Parathyroid adenoma (tissue), 2 donors: ENCODE data around the gene SH3BGR.

Experiments
- H2AFZ ChIP-seq: fragments of 300-600 bp; sonication (generic); one replicate; pipeline ENCODE4 v1.7.0; 2017; ENCODE audit warnings: antibody characterized with exemption, mild to moderate bottlenecking
- H3K27ac ChIP-seq: fragments of 300-600 bp; sonication (generic); one replicate; pipeline ENCODE4 v1.7.0; 2017
- H3K27me3 ChIP-seq: fragments of 300-600 bp; sonication (generic); one replicate; pipeline ENCODE4 v1.7.0; 2017; ENCODE audit warnings: low read length; ENCODE audit not compliant: control insufficient read depth, insufficient read depth
- H3K36me3 ChIP-seq: fragments of 300-600 bp; sonication (generic); one replicate; pipeline ENCODE4 v1.7.0; 2017; ENCODE audit warnings: low read length; ENCODE audit not compliant: control insufficient read depth, insufficient read depth
- H3K4me1 ChIP-seq: fragments of 300-600 bp; sonication (generic); one replicate; pipeline ENCODE4 v1.7.0; 2017; ENCODE audit warnings: control low read depth
- H3K4me2 ChIP-seq: fragments of 300-600 bp; sonication (generic); one replicate; pipeline ENCODE4 v1.7.0; 2017; ENCODE audit warnings: low read length
- H3K4me3 ChIP-seq: fragments of 300-600 bp; sonication (generic); one replicate; pipeline ENCODE4 v1.7.0; 2017; ENCODE audit warnings: low read depth, low read length
- H3K79me2 ChIP-seq: fragments of 300-600 bp; sonication (generic); one replicate; pipeline ENCODE4 v1.7.0; 2017; ENCODE audit warnings: control low read depth
- H3K9ac ChIP-seq: fragments of 300-600 bp; sonication (generic); one replicate; pipeline ENCODE4 v1.7.0; 2017; ENCODE audit warnings: mild to moderate bottlenecking
- H3K9me3 ChIP-seq: fragments of 300-600 bp; sonication (generic); one replicate; pipeline ENCODE4 v1.7.0; 2017; ENCODE audit warnings: low read length; ENCODE audit not compliant: control insufficient read depth
- TF ChIP-seq, protein P1 (sequence below): fragments of 300-600 bp; sonication (generic); IDR thresholded peaks from one replicate; pipeline ENCODE4 v1.7.0; 2017; ENCODE audit warnings: antibody characterized with exemption, mild to moderate bottlenecking
- donor health status: primary hyperparathyroidism.

The SH3BGR gene

DNA sequence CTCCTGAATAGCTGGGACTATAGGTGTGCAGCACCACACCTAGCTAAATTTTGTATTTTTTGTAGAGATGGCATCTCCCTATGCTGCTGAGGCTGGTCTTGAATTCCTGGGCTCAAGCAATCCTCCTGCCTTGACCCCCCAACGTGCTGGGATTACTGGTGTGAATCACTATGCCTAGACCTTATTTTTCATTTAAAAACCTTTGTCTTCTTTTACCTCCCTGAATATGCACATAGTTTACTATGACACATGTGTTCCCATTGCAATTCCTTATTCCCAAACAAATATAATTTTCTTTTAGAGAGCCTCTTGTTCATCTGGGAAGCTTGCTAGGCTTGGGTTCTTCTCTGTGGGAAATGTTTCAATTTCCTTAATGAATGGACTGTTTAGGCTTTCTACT lies 16.8 kb downstream of the SH3BGR start:
- Histone ChIP-seq H3K4me2 (no peak overlapping the region), H3K4me1 (no peaks in the 10 kb centered on the region), H3K4me3 (no peak overlapping the region), H3K27me3 (no peaks in the 10 kb centered on the region), H2AFZ (no peak overlapping the region), H3K79me2 (no peaks in the 10 kb centered on the region), H3K9me3 (no peaks in the 10 kb centered on the region), H3K36me3 (no peaks in the 10 kb centered on the region), H3K27ac (no peak overlapping the region), H3K9ac (no peak overlapping the region)
- TF ChIP-seq, protein P1, sequence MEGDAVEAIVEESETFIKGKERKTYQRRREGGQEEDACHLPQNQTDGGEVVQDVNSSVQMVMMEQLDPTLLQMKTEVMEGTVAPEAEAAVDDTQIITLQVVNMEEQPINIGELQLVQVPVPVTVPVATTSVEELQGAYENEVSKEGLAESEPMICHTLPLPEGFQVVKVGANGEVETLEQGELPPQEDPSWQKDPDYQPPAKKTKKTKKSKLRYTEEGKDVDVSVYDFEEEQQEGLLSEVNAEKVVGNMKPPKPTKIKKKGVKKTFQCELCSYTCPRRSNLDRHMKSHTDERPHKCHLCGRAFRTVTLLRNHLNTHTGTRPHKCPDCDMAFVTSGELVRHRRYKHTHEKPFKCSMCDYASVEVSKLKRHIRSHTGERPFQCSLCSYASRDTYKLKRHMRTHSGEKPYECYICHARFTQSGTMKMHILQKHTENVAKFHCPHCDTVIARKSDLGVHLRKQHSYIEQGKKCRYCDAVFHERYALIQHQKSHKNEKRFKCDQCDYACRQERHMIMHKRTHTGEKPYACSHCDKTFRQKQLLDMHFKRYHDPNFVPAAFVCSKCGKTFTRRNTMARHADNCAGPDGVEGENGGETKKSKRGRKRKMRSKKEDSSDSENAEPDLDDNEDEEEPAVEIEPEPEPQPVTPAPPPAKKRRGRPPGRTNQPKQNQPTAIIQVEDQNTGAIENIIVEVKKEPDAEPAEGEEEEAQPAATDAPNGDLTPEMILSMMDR, result no peak

GRCh38 chr21:39471598-39471997 lies 19.8 kb downstream of the SH3BGR start:
- Histone ChIP-seq H3K36me3 (no peaks in the 10 kb centered on the region), H3K4me1 (no peaks in the 10 kb centered on the region), H3K79me2 (no peaks in the 10 kb centered on the region), H3K4me2 (no peak overlapping the region), H3K27me3 (no peaks in the 10 kb centered on the region), H3K9ac (no peak overlapping the region), H3K27ac (no peak overlapping the region), H3K4me3 (no peak overlapping the region), H2AFZ (no peak overlapping the region), H3K9me3 (no peaks in the 10 kb centered on the region)
- TF ChIP-seq, protein P1, result no peak

DNA sequence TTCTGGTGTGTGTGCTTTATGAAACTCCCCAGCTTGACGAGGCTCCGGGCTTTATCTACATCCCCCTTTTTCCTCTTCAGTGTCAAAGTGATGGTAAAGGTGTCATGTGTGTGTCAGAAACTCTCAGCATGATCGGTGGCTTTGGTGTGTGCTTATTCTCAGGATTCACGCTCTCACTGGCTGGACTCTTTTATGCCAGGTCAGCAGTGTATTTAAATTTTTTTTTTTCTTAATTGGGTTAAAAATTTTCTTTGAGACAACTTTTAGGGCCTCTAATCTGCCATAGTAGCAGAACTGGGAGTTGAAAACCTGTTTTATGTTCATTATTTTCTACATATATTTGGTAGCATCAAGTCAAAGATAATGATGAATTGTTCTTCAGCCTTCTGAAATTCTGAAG lies 21.0 kb downstream of the SH3BGR start:
- Histone ChIP-seq H3K27ac (no peak overlapping the region), H3K9ac (no peak overlapping the region), H2AFZ (no peak overlapping the region), H3K4me2 (no peak overlapping the region), H3K79me2 (no peaks in the 10 kb centered on the region), H3K36me3 (no peaks in the 10 kb centered on the region), H3K4me3 (no peak overlapping the region), H3K9me3 (no peaks in the 10 kb centered on the region), H3K27me3 (no peaks in the 10 kb centered on the region), H3K4me1 (no peaks in the 10 kb centered on the region)
- TF ChIP-seq, protein P1, result no peak

- no peaks in the 10 kb centered on the region for H3K4me1 ChIP-seq
- H3K27me3 ChIP-seq, result no peaks in the 10 kb centered on the region
- H3K79me2 ChIP-seq, result no peaks in the 10 kb centered on the region
- TF ChIP-seq, protein P1, result no peak
- H2AFZ ChIP-seq, result no peak overlapping the region
- no peaks in the 10 kb centered on the region for H3K36me3 ChIP-seq
- no peaks in the 10 kb centered on the region for H3K9me3 ChIP-seq
- H3K9ac ChIP-seq, result no peak overlapping the region
- no peak overlapping the region for H3K4me3 ChIP-seq
- H3K27ac ChIP-seq, result no peak overlapping the region
- H3K4me2 ChIP-seq, result no peak overlapping the region
Measured at GRCh38 chr21:39474611-39475010, 22.8 kb downstream of the SH3BGR start.

DNA sequence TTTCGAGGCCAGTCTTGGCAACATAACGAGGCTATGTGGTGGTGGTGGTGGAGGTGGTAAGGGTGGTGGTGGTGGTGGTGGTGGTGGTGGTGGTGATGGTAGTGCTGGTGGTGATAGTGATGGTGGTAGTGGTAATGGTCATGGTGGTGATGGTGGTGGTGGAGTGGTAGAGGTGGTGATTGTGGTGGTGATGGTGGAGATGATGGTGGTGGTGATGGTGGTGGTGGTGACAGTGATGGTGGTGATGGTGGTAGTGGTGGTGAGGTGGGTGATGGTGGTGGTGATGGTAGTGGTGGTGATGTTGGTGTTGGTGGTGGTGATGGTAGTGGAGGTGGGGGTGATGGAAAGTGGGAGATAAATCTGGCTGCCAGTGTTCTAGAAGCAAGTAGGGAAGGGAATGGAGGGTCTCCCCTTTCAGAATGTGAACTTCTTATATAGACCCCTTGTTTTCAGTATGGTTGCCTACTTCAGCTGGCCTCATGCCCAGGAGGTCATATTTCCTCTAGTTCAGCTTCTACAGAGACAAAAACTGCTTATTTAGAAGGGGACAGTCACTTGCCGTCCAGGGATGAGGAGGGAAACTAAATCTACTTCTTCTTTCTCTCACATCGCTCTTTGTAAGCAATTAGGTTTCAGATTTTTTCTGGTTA lies 27.5 kb downstream of the SH3BGR start:
- Histone ChIP-seq H3K27me3 (no peaks in the 10 kb centered on the region), H2AFZ (no peak overlapping the region), H3K4me3 (no peak overlapping the region), H3K27ac (no peak overlapping the region), H3K4me2 (no peak overlapping the region), H3K36me3 (no peaks in the 10 kb centered on the region), H3K79me2 (no peaks in the 10 kb centered on the region), H3K9ac (no peak overlapping the region), H3K4me1 (no peaks in the 10 kb centered on the region), H3K9me3 (no peaks in the 10 kb centered on the region)
- TF ChIP-seq, protein P1, result no peak
